ENCODE data around the gene SRD5A2.
A peak's percentile ranks its signal among the peaks of the same experiment; 100 is the strongest.
"Not testable (repeated sequence)": the region's sequence is repeated elsewhere in the genome, so short reads cannot be mapped to it uniquely, and the experiment has no call there.

SRD5A2 gene

DNA sequence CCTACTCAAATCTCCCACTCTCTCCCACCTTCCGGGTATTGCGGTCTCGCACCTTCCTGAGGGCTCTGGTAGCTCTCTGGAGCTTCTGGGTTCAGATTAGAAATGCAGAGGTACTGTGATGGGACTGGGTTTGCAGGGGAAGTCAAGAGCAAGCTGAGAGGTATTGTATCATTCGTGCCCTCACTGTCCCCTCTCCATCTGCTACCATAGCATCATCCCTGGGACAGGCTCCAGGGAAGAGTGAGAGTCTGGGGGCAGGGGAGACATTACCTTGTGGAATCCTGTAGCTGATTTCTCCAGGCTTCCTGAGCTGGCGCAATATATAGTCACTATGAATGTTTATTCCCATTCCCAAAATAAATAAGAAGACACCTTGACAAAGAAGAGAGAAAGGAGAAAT is 49.6 kb downstream of the SRD5A2 start:
- DNase-seq = no peak

DNA sequence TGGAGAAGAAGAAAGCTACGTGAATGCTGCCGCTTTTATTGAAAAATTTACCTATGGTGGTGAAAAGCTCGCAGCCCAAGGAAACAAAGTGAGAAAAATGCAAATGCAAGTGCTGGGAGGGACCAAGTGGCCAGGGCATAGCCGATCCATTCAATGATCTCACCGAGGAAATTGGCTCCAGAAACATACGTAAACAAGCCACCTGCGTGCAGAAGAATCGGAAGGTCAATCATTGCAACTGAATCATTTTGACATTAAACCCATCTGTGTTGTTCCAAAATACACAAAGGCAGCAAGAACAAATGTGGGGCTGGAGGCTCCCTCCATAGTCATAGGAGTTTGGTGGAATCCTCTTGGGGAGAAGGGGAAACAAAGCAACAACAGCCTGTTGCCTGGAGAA is 51.5 kb downstream of the SRD5A2 start:
- DNase-seq = no peak

DNA sequence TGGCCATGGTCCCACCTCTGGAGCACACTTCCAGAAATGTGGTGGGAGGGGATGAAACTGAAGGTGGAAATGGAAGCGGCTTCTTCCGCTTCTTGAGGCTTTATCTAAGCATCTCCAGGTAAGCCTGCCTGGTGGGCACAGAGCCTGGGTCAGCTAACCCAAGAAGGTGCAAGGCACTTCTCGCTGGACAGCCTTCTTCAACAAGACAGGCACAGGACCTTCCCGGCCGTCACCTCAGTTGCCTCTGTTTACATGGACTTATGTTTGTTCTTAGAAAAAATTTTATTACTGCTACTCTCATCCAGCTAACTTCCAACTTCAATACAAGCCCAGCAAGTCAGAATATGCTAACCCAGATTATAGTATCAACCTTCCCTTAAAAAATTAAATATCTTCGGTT is 51.9 kb downstream of the SRD5A2 start:
- no peak for DNase-seq

DNA sequence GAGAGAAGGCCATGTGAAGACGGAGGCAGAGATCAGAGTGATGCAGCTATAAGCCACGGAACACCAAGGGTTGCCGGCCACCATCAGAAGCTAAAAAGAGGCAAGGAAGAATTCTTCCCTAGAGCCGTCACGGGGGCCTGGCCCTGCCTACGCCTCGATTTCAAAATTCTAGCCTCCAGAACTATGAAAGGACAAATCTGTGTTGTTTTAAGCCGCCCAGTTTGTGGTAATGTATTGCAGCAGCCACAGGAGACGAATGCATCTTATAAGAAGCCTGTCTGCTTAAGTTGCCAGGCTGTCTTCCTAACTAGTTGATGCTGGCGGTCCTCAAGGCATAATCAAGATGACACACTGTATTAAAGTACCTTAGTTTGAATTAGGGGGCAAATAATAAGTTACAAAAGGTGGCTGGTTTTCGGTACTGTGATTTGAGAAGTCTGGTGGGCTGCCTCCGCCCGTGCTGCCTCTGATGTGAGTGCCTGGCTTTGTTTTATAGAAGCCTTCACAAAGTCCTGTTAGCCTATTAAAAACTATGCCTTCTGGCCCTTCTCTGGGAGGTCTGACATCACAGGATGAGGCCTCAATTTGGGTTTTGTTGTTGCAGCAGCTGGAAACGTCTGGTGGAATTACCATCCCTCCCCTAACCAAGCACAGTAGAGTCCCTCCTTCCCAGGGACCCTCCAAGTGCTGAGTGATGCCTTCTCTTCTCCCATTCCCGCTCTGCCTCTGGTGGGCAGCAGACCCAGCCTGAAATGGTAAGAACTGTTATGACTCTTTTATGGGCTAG is 53.6 kb downstream of the SRD5A2 start:
- no peak for DNase-seq

DNA sequence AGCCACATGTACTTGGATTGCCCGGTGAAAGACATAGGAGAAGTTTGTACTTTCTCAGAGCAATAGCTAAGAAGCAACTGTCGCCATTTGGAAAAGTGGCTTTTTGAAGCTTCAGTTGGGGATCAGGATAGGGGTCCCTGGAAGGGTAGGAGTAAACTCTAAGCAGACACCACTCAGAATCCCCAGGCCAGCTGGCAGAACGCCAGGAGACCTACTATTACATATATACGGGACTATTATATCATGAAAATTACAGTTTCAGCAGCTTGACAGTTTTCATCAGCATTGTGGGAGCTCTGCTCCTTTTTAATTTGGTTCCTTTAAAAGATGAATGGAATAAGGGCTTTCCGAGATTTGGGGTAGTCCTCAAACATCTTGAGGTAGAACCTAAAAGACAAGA is 54.9 kb downstream of the SRD5A2 start:
- DNase-seq = no peak

DNA sequence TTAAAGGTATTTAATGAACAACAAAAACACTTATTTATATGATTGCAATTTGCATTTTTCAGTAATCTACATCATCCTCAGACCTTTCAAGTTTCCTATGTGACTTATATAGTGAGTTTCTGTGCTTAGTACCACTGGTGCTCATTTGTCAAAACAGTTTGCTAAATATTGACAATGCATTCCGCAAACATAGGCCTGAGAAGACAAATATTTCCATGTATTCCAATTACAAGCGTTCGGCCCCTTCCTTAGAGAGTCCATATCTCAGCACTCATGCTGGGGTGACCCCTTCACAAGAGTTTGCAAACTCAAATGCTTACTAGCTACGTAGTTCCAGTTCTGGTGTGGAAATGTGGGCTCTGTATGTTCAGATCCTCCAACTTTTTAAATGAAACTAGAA is 56.1 kb downstream of the SRD5A2 start:
- DNase-seq = no peak

DNA sequence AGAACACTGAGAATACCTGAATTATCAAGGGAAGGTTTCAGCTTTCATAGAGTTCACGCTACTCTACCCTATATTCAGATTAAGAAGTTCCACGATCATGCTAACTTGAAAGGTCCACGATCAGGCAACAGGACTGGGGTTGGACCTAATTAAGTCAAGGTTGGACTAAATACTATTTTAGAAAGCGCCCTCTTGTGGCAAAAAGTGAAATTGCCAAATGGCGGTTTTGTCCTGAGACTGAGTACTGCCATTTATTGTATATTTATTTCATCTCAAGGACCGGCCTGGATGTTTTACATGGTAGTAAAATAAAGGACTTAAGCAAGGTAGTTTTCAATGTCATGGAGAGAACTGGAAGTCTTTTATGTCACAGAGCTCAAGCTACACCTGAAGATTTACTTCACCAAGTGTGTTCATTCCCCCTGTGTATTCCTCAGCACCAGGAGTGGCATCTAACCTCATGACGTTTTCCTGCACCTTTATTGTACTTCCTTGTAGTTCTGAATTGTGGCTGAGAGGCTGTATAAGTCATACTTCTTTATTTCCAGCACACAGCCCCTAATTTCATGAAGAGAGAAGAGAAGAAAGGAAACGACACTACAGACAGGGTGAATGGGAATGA is 56.8 kb downstream of the SRD5A2 start:
- peak; percentile 3 to 56 for DNase-seq

DNA sequence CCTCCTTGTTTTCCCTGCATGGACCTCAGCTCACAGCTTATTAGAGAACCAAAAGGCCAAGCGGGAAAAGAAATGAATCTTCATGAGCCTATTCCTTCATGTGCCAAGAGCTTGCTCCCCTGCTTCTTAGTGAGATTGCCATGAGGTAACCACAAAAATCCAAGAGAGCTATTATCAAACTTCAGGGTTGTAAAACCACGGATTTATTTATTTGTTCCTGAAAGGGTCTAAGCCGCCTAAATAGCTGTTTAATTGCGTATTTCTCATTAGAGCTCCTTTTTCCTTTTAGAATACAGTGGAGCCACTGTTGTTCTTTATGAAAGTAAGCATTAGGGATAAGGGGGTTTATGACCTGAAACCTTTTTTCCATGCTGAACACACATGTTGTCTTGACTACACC is 58.0 kb downstream of the SRD5A2 start:
- DNase-seq = no peak

DNA sequence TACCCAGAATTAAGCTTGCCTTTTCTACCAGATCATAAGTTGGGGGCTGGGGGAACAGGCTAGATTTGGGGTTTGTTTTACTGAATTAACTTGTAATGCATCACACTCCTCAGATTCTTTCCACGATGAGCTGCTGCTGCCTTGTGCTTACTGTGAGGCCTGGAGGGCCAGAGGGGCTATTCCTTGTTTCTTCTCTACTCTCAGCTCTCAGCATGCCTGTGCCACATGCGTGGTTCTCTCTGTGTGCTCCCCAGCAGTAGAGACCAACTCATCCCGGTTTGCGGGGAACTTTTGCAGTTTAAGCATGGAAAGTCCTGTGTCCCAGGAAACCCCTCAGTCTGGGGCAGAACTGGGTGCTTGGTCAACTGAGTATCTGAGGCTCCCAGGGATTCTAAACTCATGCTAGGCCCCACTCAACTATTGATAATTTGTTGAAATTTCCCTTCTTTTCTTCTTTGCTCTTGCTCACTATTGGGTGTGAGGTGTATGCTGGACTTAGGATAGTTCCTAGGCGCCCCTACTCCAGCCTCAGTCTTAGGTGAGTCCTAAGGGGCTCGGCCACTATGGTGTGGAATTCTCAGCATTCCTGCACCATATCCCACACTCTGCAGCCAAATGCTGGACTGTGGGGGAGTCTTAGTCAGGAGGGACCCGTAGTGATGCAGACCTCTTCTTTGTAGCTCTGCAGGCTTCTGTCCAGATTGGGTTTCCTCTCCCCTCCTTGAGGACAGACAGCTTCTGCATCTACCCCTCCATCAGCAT is 63.1 kb downstream of the SRD5A2 start:
- no peak for DNase-seq

DNA sequence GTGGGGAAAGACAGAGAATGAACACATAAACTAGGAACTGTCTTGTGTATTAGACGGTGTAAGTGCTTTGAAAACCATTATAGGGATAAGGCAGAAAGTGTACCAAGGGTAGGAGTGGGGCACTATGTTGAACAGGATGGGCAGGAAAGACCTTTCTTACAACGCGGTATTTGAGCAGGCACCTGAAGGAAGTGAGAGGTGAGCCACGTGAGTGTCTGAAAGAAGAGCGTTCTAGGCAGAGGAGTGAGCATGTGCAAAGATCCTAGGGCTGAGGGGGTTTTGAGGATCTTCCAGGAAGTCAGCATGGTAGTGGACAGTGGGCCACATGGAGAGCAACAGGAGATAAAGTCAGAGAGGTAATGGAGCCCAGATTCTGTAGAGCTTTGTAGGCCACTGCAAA is 65.2 kb downstream of the SRD5A2 start:
- DNase-seq = no peak

DNA sequence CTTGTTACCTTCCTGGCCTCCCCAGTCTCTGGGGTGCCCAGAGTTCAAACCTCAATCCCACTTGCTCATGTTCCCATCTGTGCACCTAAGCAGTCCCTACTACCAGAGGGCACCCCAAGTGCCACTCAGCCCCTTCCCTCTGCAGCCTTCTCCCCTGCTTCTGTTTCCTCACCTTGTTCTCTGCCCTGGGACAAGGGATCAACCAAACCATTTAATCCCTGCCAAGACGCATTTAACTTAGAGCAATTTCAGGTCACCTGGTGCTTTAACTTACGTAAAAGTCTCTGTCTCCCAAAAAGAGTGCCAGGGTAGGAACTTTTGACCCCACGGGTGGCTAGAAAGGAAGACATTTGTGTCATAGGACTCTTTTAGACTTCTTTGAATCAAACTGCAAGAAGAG is 67.2 kb downstream of the SRD5A2 start:
- DNase-seq = no peak

DNA sequence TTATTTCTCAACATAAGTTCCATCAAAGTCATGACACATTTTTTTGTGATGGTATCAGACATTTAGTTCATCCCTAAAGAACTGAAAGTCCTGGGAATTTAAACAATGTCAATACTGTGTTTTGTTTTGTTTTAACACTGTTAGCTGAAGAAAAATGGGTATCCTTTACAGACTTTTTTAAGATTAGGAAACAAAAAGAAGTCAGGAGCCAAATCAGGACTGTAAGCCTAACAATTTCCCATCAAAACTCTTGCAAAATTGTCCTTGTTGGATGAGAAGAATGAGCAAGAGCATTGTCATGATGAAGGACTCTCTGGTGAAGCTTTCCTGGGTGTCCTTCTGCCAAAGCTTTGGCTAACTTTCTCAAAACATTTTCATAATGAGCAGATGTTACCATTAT is 69.4 kb downstream of the SRD5A2 start:
- no peak for DNase-seq

DNA sequence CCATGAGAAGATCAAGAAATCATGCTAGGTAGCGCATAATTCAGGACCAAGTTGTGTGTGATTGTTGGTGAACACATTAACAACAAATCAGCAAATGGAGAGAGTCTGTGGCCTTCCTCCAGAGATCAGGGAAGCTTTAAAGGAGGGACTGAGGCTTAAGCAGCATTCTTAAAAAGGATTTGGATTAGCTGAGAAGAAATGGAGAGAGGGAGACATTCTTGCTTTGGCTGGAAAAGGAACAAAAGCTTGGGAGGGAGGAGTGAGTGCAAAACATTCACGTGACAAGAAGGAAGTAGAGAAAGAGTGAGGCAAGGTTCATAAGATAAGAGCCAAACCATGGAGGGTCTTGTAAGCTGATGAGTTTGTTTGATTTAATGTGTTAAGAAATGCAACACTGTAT is 75.6 kb downstream of the SRD5A2 start:
- no peak for DNase-seq

DNA sequence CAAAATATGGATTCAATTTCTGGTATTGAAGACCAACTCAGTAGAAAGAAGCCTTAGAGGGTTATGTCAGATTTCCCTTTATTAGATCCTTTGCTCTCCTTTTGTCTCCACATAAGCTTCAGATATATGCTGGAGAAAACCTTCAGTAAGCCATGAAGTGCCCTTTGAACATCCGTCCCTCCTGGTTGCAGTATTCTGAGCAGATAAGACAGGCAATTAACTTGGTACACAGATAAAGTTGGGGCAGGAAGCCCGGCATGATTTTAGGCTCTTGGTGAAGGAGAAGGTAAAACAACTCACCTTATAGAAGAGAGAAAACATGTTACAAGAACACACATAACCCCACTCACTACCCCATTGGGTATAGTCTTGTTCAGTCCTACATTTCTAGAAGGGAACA is 76.4 kb downstream of the SRD5A2 start:
- no peak for DNase-seq

DNA sequence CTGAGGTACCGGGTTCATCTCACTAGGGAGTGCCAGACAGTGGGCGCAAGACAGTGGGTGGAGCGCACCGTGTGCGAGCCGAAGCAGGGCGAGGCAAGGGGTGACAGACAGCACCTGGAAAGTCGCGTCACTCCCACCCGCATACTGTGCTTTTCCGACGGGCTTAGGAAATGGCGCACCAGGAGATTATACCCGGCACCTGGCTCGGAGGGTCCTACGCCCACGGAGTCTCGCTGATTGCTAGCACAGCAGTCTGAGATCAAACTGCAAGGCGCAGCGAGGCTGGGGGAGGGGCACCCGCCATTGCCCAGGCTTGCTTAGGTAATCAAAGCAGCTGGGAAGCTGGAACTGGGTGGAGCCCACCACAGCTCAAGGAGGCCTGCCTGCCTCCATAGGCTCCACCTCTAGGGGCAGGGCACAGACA is 84.3 kb downstream of the SRD5A2 start:
- not testable (repeated sequence) for DNase-seq

DNA sequence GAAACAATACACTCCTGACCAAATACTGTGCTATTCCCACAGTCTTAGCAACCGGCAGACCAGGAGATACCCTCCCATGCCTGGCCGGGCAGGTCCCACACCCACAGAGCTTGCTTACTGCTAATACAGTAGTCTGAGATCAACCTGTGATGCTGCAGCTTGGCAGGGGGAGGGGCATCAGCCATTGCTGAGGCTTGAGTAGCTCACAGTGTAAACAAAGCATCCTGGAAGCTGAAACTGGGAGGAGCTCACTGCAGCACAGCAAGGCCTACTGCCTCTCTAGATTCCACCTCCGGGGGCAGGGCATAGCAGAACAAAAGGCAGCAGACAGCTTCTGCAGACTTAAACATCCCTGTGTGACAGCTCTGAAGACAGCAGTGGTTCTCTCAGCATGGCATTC is 91.4 kb downstream of the SRD5A2 start:
- DNase-seq = not testable (repeated sequence)

DNA sequence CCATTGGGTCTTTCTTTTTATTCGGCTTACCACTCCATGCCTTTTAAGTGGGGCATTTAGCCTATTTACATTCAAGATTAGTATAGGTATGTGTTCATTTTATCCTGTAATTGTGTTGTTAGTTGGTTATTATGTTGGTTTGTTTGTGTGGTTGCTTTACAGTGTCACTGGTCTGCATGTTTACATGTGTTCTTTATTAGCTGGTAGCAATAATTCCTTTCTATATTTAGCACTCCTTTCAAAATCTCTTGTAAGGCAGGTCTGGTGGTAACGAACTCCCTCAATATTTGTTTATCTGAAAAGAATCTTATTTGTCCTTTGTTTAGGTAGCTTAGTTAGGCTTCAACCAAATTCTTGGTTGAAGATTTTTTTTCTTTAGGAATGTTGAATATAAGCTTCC is 97.5 kb downstream of the SRD5A2 start:
- DNase-seq = no peak

DNA sequence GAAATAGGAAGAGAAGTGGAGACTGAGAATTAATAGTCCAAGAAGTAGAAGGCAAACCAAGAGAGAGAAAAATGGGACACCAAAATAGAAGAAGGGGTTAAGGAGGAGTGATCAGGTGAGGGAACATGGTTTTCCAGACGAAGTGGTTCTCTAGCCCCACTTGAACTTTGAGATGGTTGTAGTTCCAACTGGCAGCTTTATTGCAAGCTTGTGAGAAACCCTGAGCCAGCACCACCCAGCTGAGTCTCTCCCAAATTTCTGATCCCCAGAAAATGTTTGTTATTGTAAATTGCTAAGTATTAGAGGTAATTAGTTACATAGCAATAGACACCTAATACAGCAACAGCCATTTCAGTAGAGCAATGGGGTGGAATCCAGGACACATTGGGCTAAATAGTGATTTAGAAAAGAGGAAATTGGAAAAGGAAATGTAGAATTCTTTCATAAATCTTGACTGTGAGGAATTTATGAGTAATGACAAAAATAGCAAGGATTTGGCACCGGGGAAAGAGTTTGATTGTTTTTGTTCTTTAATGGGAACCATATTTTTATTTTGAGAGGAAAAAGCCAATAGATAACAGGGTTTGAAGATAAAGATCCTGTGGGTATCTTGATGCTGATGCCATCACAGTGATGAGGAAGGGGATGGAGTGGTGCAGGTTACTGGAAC is 104.1 kb downstream of the SRD5A2 start:
- DNase-seq = no peak

DNA sequence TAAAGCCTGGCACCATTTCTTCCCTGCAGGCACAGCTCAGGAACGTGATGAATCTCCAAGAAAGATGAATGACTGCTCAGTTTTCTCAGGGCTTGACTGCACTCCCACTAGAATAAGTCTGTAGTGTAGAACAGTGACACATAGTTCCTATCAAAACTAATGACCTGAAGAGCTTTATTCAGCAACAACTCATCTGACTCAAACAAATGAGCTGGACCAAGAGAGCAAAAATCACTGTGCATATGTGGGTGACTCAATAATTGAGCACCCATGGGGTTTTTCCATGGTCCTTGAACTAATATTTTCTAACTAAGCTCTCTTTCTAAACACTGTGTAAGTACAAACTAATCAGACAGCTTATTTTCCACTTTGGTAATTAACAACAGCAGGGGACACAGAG is 105.0 kb downstream of the SRD5A2 start:
- no peak for DNase-seq

DNA sequence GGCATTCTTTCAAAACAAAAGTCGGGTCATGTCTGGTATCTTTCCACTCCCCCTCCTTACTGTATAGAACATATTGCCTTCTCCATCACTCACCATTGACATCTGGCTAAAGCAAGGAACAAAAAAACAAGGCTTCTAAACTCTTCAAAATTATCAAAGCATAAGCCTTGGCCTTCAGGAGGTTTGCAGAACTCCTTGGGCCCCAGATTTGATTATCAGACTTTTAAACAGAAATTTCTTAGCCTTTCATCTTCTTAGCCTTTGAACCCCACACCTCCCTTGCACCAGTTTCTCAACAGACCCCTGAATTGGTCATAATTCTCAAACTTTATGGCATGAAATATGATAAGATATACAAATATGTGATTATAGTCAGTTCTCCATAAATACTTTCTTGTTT is 106.4 kb downstream of the SRD5A2 start:
- no peak for DNase-seq
